GM23338 (cell line): ENCODE data around the gene RPL29. TPM values are rescaled to one million over a fixed set of nuclear protein-coding genes. Genes with fewer than 3 reads are reported as not detected.

Experiments
- ATAC-seq: fragments of 200-7000 bp; cut with Tn5 transposase; 3 replicates; pipeline ENCODE4 v1.9.1; 2020
- DNase-seq: peaks from one replicate; pipeline ENCODE4 v3.0.0-alpha.2; 2015; ENCODE audit warnings: low spot score
- H2AFZ ChIP-seq: fragments of 200-600 bp; sonication (generic); 2 replicates; pipeline ENCODE4 v1.8.0; 2016; ENCODE audit warnings: antibody characterized with exemption, mild to moderate bottlenecking, moderate library complexity
- H3F3A ChIP-seq: fragments of 200-600 bp; sonication (generic); replicated peaks from 2 replicates; pipeline ENCODE4 v1.8.0; 2017; ENCODE audit warnings: antibody characterized with exemption, mixed run types, low read depth
- H3K27ac ChIP-seq: fragments of 200-600 bp; sonication (generic); 2 replicates; pipeline ENCODE4 v1.6.1; 2016; ENCODE audit warnings: low read depth
- H3K27me3 ChIP-seq: fragments of 200-600 bp; sonication (generic); 2 replicates; pipeline ENCODE4 v1.8.0; 2016; ENCODE audit warnings: mild to moderate bottlenecking, mixed run types, moderate library complexity; ENCODE audit not compliant: insufficient read depth
- H3K36me3 ChIP-seq: fragments of 200-600 bp; sonication (generic); 2 replicates; pipeline ENCODE4 v1.8.0; 2016; ENCODE audit warnings: mild to moderate bottlenecking; ENCODE audit not compliant: insufficient read depth
- H3K4me1 ChIP-seq: fragments of 200-600 bp; sonication (generic); 2 replicates; pipeline ENCODE4 v1.8.0; 2016; ENCODE audit warnings: mild to moderate bottlenecking, moderate library complexity; ENCODE audit not compliant: insufficient read depth
- H3K4me2 ChIP-seq: fragments of 200-600 bp; sonication (generic); 2 replicates; pipeline ENCODE4 v1.7.1; 2017; ENCODE audit warnings: mixed run types
- H3K4me3 ChIP-seq: fragments of 200-600 bp; sonication (generic); 2 replicates; pipeline ENCODE4 v1.6.1; 2016; ENCODE audit warnings: mixed run types
- H3K79me2 ChIP-seq: fragments of 200-600 bp; sonication (generic); replicated peaks from 2 replicates; pipeline ENCODE4 v1.8.0; 2017; ENCODE audit warnings: mild to moderate bottlenecking; ENCODE audit not compliant: insufficient read depth
- H3K9me2 ChIP-seq: fragments of 200-600 bp; sonication (generic); 2 replicates; pipeline ENCODE4 v1.8.0; 2017; ENCODE audit not compliant: insufficient read depth
- H4K20me1 ChIP-seq: fragments of 200-600 bp; sonication (generic); replicated peaks from 2 replicates; pipeline ENCODE4 v1.8.0; 2017; ENCODE audit warnings: mild to moderate bottlenecking; ENCODE audit not compliant: insufficient read depth
- H3K27ac Mint-ChIP-seq: 2 replicates; pipeline ENCODE4 v1.8.0; 2020; ENCODE audit warnings: inconsistent platforms, mild to moderate bottlenecking, moderate library complexity, mixed read lengths
- H3K27me3 Mint-ChIP-seq: 3 replicates; pipeline ENCODE4 v1.8.0; 2022; ENCODE audit warnings: low read depth, mild to moderate bottlenecking, moderate library complexity, mixed read lengths, inconsistent platforms; ENCODE audit not compliant: insufficient read depth, poor library complexity
- H3K36me3 Mint-ChIP-seq: 3 replicates; pipeline ENCODE4 v1.8.0; 2021; ENCODE audit warnings: low read depth, mild to moderate bottlenecking, inconsistent platforms, moderate library complexity, mixed read lengths
- H3K4me1 Mint-ChIP-seq: 3 replicates; pipeline ENCODE4 v1.8.0; 2020; ENCODE audit warnings: mild to moderate bottlenecking, inconsistent platforms, mixed read lengths
- H3K4me3 Mint-ChIP-seq: 3 replicates; pipeline ENCODE4 v1.8.0; 2021; ENCODE audit warnings: moderate library complexity, mild to moderate bottlenecking, inconsistent platforms, mixed read lengths
- H3K9me3 Mint-ChIP-seq: 3 replicates; pipeline ENCODE4 v1.8.0; 2020; ENCODE audit warnings: moderate library complexity, mild to moderate bottlenecking, inconsistent platforms, mixed read lengths
- CREB1 ChIP-seq: fragments of 250-450 bp; sonication (Bioruptor Pico); IDR thresholded peaks from 2 replicates; pipeline ENCODE4 v1.5.0; 2020; ENCODE audit warnings: low read depth, mild to moderate bottlenecking, moderate library complexity
- EZH2 ChIP-seq: fragments of 200-600 bp; sonication (generic); IDR thresholded peaks from one replicate; pipeline ENCODE4 v1.8.0; 2017; ENCODE audit warnings: antibody characterized with exemption, mild to moderate bottlenecking, low read depth; ENCODE audit not compliant: unreplicated experiment
- EZH2phosphoT487 ChIP-seq: fragments of 200-600 bp; sonication (generic); IDR thresholded peaks from one replicate; pipeline ENCODE4 v1.8.1; 2018; ENCODE audit warnings: antibody characterized with exemption; ENCODE audit not compliant: unreplicated experiment
- JUNB ChIP-seq: IDR thresholded peaks from one replicate; pipeline ENCODE4 v1.6.1; 2016; ENCODE audit warnings: antibody characterized with exemption; ENCODE audit not compliant: unreplicated experiment
- NANOG ChIP-seq: IDR thresholded peaks from 2 replicates; pipeline ENCODE4 v1.6.1; 2016; ENCODE audit warnings: antibody characterized with exemption, borderline replicate concordance
- POLR2AphosphoS5 ChIP-seq: IDR thresholded peaks from 2 replicates; pipeline ENCODE4 v1.6.1; 2016; ENCODE audit warnings: antibody characterized with exemption, low read depth
- STAT1 ChIP-seq: IDR thresholded peaks from one replicate; pipeline ENCODE4 v1.6.1; 2016; ENCODE audit warnings: antibody characterized with exemption; ENCODE audit not compliant: unreplicated experiment
- ZNF114 ChIP-seq: fragments of 250-450 bp; sonication (Bioruptor Pico); IDR thresholded peaks from 2 replicates; pipeline ENCODE4 v1.5.0; 2020; ENCODE audit warnings: mild to moderate bottlenecking, moderate library complexity
- ZNF331 ChIP-seq: fragments of 250-450 bp; sonication (Bioruptor Pico); IDR thresholded peaks from 2 replicates; pipeline ENCODE4 v1.5.0; 2020; ENCODE audit warnings: low read depth, mild to moderate bottlenecking, moderate library complexity
- ZNF462 ChIP-seq: fragments of 250-450 bp; sonication (Bioruptor Pico); IDR thresholded peaks from 2 replicates; pipeline ENCODE4 v1.5.0; 2020; ENCODE audit warnings: mild to moderate bottlenecking, moderate library complexity
- polyA plus RNA-seq: library from polyadenylated mRNA; unstranded; fragments of >200 nt; fragmentation: Nextera tagmentation; extraction: Ambion mirVana; gene quantifications from 2 replicates; pipeline ENCODE4 v1.2.1, GENCODE V29; 2016
- total RNA-seq: library from RNA; depleted of rRNA; stranded (reverse); fragments of >200 nt; shearing (Covaris generic); gene quantifications from 2 replicates; pipeline ENCODE4 v1.2.3, GENCODE V29; 2014
- TF ChIP-seq, protein P1 (sequence below), 2 experiments: fragments of 200-600 bp in 1 of 2; sonication (generic) in 1 of 2; conservative IDR thresholded peaks; 2 replicates each; pipeline versions ENCODE4 v1.5.1 to v1.6.1; 2016 to 2017; ENCODE audit warnings: antibody characterized with exemption in 2 of 2, low read depth in 2 of 2, mild to moderate bottlenecking in 2 of 2, moderate library complexity in 1 of 2
- TF ChIP-seq, protein P2 (sequence below): IDR thresholded peaks from 2 replicates; pipeline ENCODE4 v1.6.1; 2016; ENCODE audit warnings: antibody characterized with exemption
- TF ChIP-seq, protein P3 (sequence below): IDR thresholded peaks from one replicate; pipeline ENCODE4 v1.6.1; 2018; ENCODE audit warnings: antibody characterized with exemption; ENCODE audit not compliant: unreplicated experiment

The RPL29 gene
- total and polyA plus RNA-seq, 2 experiments from 2014 or later: 1,471 to 1,864 TPM

DNA sequence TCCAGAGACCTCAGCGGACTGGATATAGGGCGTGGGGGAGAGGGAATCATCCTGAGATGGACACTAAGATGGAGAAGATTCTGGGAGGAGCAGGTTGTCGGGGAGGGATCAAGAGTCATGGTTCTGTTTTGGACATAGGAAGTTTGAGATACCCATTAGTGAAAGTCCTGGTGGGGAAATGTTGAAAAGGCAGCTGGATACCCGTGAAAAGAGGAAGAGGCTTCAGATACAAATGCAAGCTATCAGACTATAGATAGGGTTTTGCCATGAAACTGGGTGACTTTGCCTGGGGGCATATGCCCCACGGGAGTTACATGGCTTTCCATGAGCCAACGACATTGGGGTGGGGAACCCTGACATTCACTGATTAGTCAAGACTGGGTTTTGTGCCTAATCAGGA lies 41.6 kb downstream of the RPL29 start:
- TF ChIP-seq STAT1 (no peak), NANOG (no peak), ZNF114 (CRISPR knock-in tag) (no peak), JUNB (no peak), EZH2 (no peak), CREB1 (CRISPR knock-in tag) (no peak), ZNF462 (CRISPR knock-in tag) (no peak), POLR2AphosphoS5 (no peak), ZNF331 (CRISPR knock-in tag) (no peak), EZH2phosphoT487 (no peak)
- TF ChIP-seq, protein P1, sequence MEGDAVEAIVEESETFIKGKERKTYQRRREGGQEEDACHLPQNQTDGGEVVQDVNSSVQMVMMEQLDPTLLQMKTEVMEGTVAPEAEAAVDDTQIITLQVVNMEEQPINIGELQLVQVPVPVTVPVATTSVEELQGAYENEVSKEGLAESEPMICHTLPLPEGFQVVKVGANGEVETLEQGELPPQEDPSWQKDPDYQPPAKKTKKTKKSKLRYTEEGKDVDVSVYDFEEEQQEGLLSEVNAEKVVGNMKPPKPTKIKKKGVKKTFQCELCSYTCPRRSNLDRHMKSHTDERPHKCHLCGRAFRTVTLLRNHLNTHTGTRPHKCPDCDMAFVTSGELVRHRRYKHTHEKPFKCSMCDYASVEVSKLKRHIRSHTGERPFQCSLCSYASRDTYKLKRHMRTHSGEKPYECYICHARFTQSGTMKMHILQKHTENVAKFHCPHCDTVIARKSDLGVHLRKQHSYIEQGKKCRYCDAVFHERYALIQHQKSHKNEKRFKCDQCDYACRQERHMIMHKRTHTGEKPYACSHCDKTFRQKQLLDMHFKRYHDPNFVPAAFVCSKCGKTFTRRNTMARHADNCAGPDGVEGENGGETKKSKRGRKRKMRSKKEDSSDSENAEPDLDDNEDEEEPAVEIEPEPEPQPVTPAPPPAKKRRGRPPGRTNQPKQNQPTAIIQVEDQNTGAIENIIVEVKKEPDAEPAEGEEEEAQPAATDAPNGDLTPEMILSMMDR (conservative IDR thresholded peaks at IDR 0.05; ENCODE audit: low read depth in 2 of 2): no peak
- TF ChIP-seq, protein P2, sequence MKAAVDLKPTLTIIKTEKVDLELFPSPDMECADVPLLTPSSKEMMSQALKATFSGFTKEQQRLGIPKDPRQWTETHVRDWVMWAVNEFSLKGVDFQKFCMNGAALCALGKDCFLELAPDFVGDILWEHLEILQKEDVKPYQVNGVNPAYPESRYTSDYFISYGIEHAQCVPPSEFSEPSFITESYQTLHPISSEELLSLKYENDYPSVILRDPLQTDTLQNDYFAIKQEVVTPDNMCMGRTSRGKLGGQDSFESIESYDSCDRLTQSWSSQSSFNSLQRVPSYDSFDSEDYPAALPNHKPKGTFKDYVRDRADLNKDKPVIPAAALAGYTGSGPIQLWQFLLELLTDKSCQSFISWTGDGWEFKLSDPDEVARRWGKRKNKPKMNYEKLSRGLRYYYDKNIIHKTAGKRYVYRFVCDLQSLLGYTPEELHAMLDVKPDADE: no peak
- TF ChIP-seq, protein P3, sequence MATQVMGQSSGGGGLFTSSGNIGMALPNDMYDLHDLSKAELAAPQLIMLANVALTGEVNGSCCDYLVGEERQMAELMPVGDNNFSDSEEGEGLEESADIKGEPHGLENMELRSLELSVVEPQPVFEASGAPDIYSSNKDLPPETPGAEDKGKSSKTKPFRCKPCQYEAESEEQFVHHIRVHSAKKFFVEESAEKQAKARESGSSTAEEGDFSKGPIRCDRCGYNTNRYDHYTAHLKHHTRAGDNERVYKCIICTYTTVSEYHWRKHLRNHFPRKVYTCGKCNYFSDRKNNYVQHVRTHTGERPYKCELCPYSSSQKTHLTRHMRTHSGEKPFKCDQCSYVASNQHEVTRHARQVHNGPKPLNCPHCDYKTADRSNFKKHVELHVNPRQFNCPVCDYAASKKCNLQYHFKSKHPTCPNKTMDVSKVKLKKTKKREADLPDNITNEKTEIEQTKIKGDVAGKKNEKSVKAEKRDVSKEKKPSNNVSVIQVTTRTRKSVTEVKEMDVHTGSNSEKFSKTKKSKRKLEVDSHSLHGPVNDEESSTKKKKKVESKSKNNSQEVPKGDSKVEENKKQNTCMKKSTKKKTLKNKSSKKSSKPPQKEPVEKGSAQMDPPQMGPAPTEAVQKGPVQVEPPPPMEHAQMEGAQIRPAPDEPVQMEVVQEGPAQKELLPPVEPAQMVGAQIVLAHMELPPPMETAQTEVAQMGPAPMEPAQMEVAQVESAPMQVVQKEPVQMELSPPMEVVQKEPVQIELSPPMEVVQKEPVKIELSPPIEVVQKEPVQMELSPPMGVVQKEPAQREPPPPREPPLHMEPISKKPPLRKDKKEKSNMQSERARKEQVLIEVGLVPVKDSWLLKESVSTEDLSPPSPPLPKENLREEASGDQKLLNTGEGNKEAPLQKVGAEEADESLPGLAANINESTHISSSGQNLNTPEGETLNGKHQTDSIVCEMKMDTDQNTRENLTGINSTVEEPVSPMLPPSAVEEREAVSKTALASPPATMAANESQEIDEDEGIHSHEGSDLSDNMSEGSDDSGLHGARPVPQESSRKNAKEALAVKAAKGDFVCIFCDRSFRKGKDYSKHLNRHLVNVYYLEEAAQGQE: no peak
- H3K4me3 ChIP-seq: no peak overlapping the region
- no peak overlapping the region for H3K27ac Mint-ChIP-seq
- peaks cover 60% of the 10 kb centered on the region for H3K27me3 ChIP-seq
- no peaks in the 10 kb centered on the region for H3K9me3 Mint-ChIP-seq
- H3K27ac ChIP-seq: no peak overlapping the region
- H3K36me3 Mint-ChIP-seq: peaks cover 3% of the 10 kb centered on the region; the same call in 1 of the 3 replicates
- no peaks in the 10 kb centered on the region; the same call in 1 of the 2 replicates for H4K20me1 ChIP-seq
- H3K79me2 ChIP-seq: no peaks in the 10 kb centered on the region
- no peak overlapping the region for H2AFZ ChIP-seq
- no peak overlapping the region; the same call in 2 of the 3 replicates for H3K4me3 Mint-ChIP-seq
- H3K9me2 ChIP-seq: no peaks in the 10 kb centered on the region
- ATAC-seq (no peak), DNase-seq (no peak)
- H3K36me3 ChIP-seq: no peaks in the 10 kb centered on the region
- H3K4me1 ChIP-seq: no peaks in the 10 kb centered on the region; the same call in 1 of the 2 replicates
- peaks cover 48% of the 10 kb centered on the region for H3K27me3 Mint-ChIP-seq
- H3F3A ChIP-seq: 0 out of 2 replicates have a peak, but pooled peaks cover 5% of the 10 kb centered on the region
- H3K4me1 Mint-ChIP-seq: peaks cover 2% of the 10 kb centered on the region; the same call in 2 of the 3 replicates
- no peak overlapping the region for H3K4me2 ChIP-seq
